ENCODE results near the gene SURF1. TPM values are rescaled to one million over a fixed set of nuclear protein-coding genes. Genes with fewer than 3 reads are reported as not detected.
A peak's percentile ranks its signal among the peaks of the same experiment; 100 is the strongest.

The SURF1 gene
- total RNA-seq, 1 donor from 2014 or later: 30.7 TPM

- no peak for DNase-seq (ENCODE audit: low read depth)
These were observed 10.1 kb upstream of the SURF1 start for GRCh38 chr9:133366435-133366834.

DNA sequence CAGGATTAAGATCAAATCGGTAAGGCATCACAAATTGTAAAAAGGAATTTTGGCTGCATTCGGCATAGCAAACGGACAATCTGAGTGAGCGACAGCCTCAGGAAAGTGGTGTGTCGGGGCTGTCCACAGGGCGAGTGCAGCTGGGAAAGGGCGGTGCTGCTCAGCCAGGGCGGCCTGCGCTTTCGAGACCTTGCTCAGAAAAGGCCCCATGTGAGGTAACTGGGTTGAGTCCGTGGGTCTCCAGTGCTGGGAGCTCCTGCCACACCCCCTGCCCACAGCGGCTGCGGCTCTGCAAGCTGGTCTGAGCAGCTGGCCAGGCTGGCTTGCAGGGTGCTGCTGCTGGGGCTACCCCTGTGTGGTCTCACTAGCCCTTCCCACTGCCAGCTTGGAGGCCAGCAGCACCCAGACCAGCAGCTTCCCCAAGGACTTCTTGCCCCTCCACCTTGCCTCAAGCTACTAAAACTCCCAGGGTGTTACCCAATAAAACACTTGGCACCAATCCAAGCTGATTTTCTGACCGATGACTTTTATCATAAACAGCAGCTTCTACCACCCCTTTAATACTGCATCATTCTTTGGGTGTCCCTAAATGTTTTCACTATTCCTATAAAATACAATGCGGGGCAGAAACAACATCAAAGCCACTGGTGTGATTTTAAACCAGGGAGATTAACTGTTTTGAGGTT, 6.2 kb upstream of the SURF1 start:
- peak; percentile 69 for DNase-seq (ENCODE audit: low read depth)

GRCh38 chr9:133361507-133362092, 5.3 kb upstream of the SURF1 start:
- no peak for DNase-seq (ENCODE audit: low read depth)

DNA sequence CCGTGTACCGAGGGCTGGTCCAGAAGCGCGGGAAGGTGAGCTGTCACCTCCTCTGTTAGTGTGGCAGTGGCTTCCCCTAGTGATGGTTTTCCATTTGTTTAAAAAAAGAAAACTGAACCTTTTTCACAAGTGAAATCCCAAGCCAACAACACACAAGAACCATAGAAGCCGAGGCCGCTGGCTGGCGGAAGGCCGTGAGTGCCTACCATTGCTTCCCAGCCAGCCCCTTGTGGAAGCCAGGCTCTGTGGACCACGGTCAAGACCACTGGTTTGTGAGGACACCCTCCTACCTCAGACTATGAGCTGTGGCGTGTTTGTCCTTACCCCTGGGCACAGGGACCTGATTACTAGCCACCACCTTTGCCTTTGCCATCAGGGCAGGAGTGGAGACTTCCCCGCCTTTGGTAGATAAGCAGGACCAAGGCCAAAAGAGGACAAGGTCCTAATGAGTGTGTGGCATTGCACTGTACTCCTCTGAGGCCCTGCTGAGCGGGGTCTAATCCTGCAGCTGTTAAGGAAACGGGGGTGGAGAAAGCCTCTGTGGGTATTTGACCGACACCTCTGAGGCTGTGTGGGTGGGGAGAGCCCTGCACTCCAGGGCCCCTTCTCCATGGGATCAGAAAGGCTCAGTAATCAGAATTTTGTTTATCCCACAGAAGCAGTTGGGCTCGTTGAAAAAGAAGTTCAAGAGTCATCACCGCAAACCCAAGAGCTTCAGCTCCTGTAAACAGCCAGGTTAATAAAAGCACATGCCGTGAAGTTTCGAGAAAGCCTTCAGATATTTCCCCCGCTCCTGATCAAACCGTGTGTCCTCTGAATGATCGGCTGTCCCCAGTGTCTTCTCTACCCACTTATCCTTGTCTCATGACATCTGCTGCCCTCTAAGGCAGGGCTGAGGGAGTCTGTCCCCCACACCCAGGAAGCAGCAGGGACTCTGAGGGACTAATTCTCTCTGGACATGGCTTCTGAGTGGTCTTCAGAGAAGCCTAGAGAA, 4.4 kb upstream of the SURF1 start:
- peak; percentile 88 for DNase-seq (ENCODE audit: low read depth)

GRCh38 chr9:133359399-133360175, 3.3 kb upstream of the SURF1 start:
- peak; percentile 31 for DNase-seq (ENCODE audit: low read depth)

- no peak for DNase-seq (ENCODE audit: low read depth)
These were observed 1.4 kb upstream of the SURF1 start for GRCh38 chr9:133357656-133358055.

DNA sequence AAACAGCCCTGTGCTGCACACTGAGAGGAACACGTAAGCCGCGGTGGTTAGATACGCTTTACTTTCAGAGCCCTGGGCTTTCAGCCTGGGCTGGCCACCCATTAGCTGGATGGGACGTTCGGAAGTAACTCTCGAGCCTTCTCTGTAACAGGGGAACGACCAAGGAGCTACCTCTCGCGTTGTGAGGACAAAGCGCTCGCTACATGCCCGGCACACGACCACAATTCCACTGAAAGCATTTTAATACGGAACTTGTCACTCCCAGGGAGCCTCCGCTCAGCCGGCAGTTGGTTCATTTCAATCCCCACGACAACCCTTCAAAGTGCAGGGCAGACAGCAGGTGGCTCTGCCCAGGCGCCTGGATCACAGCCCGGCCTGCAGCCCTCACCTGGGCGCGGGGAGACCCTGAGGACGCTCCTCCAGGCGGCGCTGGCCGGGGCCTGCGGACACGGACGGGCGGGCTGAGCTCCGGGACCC, 368 bp downstream of the SURF1 start:
- DNase-seq (ENCODE audit: low read depth): no peak

DNA sequence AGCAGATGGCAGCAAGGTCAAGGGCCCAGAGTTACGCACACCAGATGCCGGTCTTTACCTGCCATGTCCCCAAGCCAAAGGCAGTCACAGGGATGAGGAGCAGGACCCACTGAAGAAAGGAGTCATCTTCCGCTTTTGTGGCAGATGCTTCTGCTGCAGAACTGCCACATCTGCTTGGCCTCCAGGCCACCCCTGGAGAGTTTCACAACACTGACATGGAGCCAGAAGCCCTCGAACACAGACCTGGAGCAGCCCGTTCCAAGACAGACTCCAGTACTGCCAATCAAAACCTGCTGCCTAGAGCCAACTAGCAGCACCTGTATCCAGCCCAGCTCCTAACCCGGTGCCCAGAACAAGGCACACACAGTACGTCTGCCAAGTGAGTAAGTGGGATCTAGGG, 1.5 kb downstream of the SURF1 start:
- DNase-seq (ENCODE audit: low read depth): no peak

DNA sequence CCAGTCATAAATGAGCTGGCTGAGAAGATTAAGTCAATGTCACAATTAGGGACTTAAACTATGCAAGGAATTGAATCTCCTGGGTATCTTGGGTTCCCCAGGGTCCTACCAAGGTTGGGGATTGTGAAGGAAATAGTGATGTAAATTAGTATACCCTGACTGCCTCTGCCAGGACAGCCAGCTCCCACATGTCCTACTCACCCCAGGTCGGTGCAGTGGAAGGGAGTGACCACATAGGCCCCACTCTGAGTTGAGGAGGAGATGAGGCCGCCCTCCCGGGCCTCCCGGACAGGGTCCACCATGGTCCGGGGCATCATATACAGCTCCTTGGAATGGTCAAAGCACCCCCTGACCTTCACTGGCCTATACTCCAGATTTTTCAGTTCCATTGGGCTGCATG, 2.7 kb downstream of the SURF1 start:
- DNase-seq (ENCODE audit: low read depth): no peak

GRCh38 chr9:133352635-133353340, 3.5 kb downstream of the SURF1 start:
- no peak for DNase-seq (ENCODE audit: low read depth)

- peak; percentile 68 for DNase-seq (ENCODE audit: low read depth)
These were observed 4.2 kb downstream of the SURF1 start for GRCh38 chr9:133351908-133352634.

GRCh38 chr9:133351526-133351907, 4.8 kb downstream of the SURF1 start:
- DNase-seq (ENCODE audit: low read depth): no peak

GRCh38 chr9:133349965-133350616, 6.2 kb downstream of the SURF1 start:
- no peak for DNase-seq (ENCODE audit: low read depth)

DNA sequence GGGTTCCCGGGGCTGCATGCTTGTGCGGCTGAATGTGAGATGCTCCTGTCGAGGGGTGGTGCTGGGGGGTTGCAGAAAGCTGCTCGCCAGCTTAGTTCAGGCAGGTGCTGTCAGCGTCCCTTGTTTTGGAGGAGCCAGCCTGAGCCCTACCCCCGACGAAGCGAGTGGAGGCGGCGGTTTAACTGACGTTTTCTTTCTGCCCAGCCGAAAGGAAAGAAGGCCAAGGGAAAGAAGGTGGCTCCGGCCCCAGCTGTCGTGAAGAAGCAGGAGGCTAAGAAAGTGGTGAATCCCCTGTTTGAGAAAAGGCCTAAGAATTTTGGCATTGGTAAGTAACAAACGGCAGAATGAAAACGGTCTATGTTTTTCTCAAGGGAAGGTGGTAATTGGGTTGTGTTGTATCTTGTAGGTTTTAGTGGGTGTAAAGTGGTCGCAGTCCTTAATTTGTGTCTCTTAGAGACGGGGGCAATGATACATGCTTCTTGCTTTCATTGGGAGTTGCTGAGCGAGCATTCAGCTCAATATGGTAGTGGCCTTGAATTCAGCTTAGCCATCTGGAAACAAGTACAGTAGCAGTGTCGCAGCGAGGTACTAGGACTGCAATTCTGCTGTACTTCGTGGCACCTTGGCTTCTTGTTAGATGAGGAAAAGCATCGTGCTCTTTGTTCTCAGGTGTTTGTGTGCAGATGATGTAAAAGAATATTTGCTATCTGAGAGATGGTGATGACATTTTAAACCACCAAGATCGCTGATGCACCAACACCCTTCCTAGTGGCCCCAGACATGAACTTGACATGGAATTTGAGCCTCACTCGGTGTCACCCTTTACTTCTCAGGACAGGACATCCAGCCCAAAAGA, 7.3 kb downstream of the SURF1 start:
- DNase-seq (ENCODE audit: low read depth): no peak

DNA sequence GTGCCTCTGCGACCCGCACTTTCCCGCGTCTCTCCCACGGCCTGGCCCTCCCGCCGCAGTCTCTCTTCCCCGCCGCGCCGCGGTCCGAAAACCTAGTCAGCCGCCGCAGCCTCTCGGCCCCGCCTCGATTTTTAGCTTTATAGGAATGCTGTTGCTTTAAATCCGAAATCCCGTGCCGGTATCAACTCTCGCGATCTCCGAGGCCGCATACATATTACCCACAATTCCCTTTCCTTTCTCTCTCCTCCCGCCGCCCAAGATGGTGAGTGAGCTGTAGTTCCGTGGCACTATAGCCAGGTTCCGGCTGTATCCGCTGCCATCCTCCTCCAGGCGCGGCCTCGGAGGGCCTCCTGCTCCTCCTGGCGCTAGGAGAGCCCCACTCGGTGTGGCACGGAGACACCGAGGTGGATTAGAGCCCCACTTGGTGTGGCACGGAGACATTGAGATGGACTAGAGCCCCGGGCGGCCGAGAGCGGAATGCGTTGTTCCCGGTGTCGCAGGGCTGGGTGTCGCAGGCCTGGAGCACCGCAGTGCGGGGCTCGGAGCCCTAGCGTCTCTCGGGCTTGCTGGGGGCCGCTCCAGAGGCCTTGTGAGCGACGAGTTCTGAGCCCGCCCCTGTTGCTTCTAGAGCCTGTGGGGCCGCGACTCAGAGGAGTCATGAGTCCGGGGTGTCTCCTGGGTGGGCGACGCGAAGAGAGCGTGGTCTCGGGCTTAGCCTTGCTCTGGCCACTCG, 8.1 kb downstream of the SURF1 start, which contains the start of the genes MED22 and RPL7A:
TSS of gene MED22 (minus strand) at position 147 of the 733 bp plus-strand sequence. CDS start 1,469 bp downstream, outside the sequence.
TSS of gene RPL7A (plus strand) at position 234 of the 733 bp plus-strand sequence. CDS start at position 260, 26 bp downstream.
- DNase-seq (ENCODE audit: low read depth): peak; percentile 97

DNA sequence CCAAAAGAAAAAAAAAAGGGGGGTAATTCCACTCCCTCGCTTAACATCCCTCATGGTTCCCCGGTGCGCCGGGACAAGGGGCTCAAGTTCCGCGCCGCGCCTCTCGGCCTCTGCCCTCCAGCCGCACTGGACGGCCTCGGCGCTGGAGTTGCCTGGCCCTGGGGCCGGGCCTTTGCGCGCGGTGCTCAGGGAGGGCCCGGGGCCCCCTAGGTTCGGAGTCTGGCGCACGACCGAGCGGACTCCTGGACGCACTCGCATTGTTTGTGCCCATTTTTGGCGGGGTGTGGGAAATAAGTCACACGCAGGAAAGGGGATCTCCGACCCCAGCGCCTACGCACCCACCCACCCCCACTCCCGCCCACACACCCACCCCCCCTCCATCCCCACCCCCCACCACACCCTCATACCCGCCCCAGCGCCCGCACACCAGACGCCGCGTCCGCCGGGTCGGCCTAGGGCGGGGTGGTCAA, 8.7 kb downstream of the SURF1 start:
- DNase-seq (ENCODE audit: low read depth): peak; percentile 50
